GM12872 (cell line): ENCODE measurements around the gene SMAD3.

Experiments used
- TF ChIP-seq, protein P1 (sequence below): IDR thresholded peaks from 3 replicates; pipeline ENCODE4 v1.5.1; 2011; ENCODE audit warnings: low read depth, mild to moderate bottlenecking, low read length, moderate library complexity; ENCODE audit not compliant: insufficient read depth

SMAD3 gene

DNA sequence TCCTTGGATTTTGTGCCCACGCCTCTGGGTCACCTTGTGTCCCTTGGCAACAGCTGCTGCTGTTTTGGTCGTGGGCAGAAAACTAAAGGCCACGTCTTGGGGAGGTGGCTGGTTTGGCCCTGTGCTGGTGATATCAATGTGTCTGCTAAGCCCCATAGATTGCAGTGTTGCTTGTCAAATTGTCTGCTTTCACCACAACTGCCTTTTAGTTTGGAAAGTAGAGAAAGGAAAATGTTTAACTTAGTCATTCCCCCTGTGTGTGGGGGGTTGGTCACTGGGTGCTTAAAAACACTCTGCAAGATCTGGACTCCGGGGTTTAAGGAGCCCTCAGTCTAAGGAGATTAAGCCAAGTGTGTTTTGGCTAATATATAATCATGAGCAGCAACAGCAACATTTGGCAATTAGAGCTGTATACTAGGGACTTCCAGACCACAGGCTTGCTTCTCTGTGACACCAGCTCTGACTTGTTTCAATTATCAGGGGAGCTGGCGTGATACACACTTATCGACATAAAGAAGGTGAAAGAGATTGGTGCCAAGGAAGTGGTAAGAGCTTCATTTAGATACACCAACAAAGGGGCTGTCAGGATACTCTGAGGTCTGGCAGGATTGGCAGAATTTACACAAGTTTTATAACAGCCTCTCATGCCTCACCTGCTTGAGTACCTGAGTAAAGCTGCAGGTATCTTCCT, 3.5 kb downstream of the SMAD3 start:
- TF ChIP-seq, protein P1, sequence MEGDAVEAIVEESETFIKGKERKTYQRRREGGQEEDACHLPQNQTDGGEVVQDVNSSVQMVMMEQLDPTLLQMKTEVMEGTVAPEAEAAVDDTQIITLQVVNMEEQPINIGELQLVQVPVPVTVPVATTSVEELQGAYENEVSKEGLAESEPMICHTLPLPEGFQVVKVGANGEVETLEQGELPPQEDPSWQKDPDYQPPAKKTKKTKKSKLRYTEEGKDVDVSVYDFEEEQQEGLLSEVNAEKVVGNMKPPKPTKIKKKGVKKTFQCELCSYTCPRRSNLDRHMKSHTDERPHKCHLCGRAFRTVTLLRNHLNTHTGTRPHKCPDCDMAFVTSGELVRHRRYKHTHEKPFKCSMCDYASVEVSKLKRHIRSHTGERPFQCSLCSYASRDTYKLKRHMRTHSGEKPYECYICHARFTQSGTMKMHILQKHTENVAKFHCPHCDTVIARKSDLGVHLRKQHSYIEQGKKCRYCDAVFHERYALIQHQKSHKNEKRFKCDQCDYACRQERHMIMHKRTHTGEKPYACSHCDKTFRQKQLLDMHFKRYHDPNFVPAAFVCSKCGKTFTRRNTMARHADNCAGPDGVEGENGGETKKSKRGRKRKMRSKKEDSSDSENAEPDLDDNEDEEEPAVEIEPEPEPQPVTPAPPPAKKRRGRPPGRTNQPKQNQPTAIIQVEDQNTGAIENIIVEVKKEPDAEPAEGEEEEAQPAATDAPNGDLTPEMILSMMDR = no peak

DNA sequence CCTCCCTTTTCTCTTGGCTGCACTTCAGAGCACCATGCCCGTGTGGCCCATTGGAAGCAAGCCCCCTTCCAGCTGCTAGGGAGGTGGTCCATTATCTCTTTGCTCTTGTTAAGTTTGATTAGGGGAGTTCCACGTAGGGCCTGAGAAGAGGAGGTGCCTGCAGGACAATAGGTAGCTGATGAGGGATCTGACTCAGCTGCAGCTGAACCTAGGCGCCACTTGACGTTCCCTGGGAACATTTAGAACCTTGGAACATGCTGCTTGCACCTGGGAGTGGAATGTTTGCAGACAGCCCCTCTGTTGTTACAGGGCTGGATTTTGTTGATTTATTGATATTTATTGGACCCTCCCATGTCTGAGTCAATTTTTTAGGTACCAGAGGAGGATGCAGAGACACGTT, 4.7 kb downstream of the SMAD3 start:
- TF ChIP-seq, protein P1 = no peak

DNA sequence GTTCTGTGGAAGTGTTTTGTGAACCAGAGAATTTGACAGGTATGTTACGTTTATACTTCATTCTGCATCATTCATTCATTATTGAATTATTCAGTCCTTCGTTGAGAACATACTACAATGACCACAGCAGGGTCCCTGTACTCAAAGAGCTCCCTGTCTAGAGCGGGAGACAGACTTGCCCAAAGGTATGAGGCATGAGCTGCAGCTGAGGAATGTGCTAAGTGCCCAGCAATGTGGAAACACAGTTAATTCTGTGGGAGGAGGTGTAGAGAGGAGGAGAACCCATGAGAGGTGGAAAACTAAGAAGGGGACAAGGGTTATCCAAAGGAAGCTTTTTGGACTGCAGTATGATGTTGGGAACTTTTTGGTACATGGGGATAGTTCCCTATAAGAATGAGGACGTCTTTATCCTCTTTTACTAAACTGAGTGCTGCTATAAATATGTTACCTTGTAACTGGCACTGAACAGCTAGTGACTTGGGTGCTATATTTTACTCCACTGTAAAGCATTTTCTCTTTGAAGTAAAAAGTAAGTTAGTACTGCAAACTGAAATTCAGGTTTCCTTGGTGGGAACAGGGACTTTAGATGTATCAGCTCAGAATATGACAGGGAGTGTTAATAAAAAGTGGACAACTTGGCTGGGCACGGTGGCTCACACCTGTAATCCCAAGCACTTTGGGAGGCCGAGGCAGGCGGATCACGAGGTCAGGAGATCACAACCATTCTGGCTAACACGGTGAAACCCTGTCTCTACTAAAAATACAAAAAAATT, 5.7 kb downstream of the SMAD3 start:
- TF ChIP-seq, protein P1 = no peak

DNA sequence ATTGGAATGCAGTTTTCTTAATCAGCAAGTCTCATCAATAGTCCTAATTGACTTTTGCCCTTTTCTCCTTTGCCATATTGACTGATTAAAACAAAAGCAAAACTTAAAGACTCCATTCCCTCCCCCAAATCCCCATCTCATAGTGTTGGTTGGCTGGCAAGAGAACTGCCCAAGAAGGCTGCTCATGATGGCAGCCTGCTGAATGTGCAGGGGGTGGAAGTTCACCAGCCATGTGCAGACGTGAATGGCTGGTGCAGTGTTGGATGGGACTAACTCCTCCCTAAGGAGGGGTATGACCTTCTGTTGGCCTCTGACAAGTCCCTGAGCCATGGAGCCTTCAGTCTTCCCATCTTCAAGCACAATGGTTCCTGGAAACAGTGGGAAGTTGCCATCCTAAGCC, 7.0 kb downstream of the SMAD3 start:
- TF ChIP-seq, protein P1 = no peak

DNA sequence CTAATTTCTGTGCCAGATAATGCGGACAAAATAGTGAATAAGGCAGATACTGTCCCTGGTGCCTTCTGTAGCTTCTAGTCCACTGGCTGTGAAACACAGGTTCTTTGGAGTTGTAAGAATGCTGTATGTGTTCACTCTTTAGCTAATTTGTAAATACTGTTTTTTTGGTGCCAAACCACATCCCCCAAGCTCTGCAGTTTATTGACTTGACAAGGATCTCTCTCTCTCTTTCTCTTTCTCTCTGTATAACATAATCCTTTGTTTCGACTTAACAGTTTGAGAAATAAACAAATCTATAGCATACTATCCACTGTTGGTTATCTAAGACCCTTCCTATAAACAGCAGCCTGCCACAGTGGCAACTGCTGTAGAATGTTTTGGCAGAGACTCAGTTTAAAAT, 7.6 kb downstream of the SMAD3 start:
- TF ChIP-seq, protein P1 = no peak

DNA sequence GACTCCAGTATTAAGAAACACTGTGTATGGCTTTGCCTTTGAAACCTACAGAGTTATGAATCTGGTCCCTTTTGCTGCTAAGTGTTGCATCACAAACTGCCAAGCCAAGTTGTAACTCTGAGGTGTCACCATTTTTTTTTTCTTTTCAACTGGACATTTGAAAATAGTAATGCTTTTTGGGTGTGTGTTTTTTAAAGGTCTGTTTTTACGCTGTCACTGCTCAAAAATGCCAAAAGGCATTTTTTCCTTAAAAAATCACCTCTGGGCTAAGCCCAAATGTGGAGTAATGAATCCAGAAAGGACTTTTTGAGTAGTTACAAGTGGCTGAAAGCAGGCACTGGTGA, 9.5 kb downstream of the SMAD3 start:
- TF ChIP-seq, protein P1 = no peak

DNA sequence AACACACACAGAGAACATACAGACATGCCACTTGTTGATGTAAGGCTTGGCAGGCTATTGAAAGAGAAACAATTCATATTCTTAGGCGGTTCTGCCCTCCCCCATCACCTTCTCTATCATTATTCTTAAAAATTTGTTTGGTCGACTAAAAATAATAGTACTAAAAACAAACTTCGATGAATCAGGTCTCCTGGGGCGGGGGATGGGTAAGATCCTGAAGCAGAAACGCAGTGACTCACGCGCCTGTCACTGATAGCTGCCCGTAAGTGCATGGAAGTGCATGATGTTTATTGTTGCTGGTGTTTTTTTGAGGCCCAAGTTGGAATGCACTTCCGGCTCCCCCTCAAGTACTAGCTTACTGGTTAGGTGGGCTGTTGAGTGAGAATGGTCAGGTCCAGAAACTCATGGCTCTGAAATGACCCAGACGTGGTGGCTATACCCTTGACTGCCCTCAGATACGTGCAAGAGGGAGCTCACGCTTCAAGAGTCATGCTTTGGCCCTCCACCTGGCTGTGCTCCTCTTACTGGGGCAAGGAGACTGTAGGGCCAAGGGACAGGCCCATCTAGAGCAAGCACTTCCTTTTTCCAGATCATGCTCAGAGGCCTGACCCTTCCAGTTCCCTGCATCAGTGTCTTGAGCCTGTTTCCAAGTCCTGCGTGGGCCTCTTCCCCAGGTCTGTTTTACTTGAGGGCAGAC, 10.9 kb downstream of the SMAD3 start:
- TF ChIP-seq, protein P1 = no peak
